Fibroblast of gingiva (primary cell): ENCODE measurements around the gene ELAVL4.

ENCODE experiments used
- DNase-seq: peaks from one replicate; pipeline ENCODE4 v3.0.0-alpha.2; 2011; ENCODE audit warnings: low read depth

The ELAVL4 gene

GRCh38 chr1:50180367-50180766, 71.6 kb downstream of the ELAVL4 start:
- DNase-seq = no peak

- DNase-seq = no peak
These were observed 72.4 kb downstream of the ELAVL4 start for GRCh38 chr1:50181027-50181663.

DNA sequence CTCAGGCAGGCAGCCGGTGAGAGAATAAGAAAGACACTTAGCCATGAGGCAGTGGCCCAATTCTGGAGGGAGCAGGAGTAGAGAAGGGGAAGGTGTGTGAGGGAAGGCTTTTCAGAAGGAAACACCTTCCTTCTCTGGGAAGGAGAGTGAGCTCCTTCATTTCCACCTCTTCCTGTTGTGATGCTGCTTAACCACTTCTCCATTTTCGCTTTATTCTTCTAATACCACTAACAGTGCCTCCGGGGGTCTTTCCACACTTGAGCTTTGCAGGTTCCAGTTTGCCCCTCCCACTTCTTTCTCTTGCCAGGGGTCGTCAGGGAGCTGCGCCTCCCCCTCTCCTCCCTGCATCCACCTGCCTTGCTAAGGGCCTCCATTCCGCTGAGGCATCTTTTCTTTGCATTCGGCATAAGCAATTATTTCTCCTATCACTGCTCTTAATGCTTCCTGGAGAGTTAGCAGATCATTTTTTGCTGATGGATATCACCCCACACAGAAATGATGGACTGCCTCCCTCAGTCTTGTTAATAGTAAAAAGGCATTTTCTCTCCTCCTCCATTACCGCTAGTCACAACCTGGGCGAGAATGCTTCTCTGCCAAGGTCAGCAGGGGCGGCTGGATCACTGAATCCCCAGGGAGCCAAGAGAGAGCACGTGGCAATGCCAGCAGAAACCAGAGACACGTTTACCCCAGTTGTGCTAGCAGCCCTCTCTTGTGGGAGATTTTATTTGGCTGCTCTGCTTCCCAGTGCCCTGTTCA, 74.8 kb downstream of the ELAVL4 start:
- no peak for DNase-seq

DNA sequence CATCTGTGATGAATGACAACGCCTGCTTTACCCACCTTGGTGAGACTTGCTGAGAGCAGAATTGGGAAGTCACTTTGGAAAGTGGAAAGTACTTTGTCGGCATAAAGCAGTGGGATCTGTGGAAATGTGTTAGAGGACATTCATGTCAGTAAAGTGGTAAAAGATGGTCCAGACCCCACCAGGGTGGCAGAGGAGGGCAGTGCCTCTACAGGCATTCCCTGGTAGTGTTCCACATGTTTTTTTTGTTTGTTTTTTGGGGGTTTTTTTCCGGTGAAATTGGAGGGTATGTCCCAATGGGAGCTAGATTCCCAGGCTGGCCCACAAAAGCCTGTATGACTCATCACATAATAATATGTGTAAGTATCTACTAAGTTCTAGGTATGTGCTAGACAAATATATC, 80.6 kb downstream of the ELAVL4 start:
- no peak for DNase-seq

- DNase-seq = no peak
These were observed 84.3 kb downstream of the ELAVL4 start for GRCh38 chr1:50193002-50193401.

- no peak for DNase-seq
These were observed 86.5 kb downstream of the ELAVL4 start for GRCh38 chr1:50195205-50195604.

DNA sequence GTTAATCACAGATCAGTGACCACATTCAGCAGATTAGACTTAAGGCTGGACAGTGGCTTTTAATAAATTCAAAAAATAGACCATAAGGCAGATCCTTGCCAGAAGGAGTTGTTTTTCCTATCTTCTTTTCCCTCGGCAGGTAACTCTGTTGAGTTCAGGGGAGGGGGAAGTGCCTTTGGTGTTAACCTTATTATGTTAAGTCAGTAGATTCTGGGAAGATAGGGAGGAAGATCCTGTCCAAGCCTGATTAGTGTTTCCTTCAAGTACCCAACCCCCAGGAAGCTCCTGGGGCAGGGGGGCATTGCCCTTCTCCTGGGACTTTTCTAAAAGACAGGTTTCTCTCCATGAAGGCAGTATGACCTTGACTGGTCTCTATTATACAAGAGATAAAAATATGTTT, 87.4 kb downstream of the ELAVL4 start:
- no peak for DNase-seq

DNA sequence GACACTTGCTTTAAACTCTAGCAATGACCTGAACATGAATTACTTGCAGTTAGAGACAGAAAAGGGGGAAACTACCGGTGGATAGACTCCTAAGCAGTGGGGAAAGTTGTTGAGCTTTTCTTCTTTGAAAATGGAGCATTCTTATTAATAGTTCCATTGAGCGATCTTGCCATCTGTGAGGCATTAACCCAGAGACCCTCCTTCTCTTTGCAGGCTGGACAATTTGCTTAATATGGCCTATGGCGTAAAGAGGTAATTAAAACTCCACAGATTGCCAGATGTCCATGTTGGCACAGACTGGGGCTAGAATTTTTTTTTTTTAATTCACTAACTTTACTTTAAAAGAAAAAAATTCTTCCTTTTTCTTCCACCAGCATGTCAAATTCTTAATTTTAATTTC, 88.5 kb downstream of the ELAVL4 start:
- DNase-seq = no peak

DNA sequence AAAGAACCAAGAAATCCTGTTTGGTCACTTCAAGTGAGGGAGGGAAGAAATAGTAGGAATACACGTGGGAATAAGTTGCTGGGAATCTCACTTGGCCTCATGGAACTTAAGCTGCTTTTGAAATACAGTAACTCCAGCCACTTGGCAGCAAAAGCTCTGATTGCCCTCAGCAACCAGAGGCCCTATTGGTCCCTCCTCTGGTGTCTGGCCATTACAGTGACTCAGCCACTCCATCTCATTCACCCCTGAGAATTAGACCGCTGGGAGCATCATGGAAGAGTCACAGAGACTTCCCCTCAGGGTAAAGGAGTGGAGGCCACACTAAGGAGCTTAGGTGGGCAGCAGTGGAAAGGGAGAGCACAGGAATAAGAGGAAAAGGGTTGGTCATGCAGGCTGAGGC, 99.6 kb downstream of the ELAVL4 start:
- peak; percentile 17 for DNase-seq

DNA sequence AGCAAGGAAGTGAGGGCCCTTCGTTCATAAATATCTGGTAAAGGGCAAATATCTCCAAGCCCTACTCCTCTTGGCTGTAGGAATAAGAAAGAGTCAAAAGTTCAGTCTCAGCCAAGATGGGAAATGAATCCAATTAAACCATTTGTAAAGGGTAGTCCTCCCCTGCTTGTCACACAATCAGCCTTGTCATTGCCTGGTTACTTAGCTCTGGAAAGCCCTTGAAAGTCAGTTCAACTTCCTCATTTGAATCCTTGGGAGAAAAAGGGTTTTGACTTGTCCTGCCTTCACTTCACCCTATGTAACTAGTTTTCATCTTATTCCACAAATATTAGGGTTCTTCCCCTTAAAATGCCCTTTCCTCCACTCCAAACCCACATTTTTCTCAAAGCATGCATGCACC, 100.0 kb downstream of the ELAVL4 start:
- no peak for DNase-seq

GRCh38 chr1:50209749-50210148, 101.0 kb downstream of the ELAVL4 start:
- no peak for DNase-seq

DNA sequence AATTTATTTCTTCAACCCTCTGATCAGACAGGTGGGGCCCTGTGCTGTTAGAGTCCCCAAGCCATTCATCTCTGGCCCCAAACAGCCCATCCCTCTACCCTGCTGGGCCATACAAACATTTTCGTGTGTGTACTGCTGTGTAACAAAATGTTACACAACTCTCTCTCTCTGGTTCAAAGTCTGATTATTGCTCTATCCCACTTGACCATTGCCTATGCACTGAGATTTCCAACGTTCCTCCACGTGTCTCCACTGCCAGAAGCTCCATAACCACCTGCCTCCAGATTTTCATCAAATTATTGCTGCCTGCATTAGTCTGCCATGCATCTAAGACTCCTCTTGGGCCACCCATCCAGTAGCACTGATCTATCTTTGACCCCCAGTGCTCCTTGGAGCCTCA, 104.8 kb downstream of the ELAVL4 start:
- no peak for DNase-seq

DNA sequence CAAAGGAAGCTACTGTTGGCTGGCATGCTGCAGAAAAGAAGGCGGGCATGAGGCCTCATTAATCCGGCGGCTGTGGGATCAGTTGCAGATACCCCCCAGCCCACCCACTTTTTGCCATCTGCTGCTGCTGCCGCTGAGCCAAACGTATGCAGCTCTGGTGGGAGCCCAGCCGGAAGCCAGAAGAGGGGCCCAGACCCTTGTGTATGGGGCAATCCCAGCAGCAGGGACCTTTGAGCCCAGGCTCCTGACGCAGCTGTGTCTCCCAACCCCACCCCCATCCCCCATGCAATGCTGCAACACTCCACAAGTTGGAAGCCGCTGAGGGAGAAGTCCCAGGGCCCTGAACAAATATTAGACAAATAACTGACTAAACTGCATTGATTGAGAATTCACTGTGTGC, 106.0 kb downstream of the ELAVL4 start:
- no peak for DNase-seq

DNA sequence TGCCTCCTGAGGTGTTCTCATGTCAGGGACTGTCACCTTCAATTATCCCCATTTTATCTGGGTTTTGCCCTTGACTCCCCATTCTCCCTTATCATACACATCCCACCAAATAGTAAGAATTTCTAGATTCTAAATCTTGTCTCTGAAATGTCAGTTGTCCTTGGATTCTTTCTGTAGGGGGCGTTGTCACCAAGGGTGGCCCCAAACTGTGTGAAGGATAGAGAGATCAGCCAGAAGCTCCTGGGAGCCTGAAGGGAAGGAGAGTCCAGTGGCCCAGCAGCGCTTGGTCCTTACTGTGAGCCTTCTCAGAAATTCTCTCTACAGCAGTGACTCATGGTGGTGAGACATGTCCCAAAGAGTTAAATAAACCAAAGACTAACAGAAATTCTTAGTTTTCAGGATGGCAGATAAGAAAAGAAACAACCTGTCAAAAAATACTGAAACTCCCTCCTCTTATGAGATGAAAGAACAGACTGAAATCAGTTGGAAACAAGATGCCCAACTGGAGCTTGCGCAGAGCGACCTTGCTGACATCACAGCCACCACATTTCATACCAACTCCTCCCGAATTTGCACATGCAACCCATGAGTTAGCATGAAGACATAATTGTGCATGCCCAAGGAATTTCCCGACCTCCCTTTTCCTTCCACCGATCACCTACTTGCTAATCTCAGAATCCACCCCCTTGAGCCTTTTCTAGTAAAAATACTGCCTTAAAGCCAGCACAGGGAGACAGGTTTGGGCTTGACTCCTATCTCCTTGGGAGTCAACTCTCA, 109.8 kb downstream of the ELAVL4 start:
- DNase-seq = no peak

DNA sequence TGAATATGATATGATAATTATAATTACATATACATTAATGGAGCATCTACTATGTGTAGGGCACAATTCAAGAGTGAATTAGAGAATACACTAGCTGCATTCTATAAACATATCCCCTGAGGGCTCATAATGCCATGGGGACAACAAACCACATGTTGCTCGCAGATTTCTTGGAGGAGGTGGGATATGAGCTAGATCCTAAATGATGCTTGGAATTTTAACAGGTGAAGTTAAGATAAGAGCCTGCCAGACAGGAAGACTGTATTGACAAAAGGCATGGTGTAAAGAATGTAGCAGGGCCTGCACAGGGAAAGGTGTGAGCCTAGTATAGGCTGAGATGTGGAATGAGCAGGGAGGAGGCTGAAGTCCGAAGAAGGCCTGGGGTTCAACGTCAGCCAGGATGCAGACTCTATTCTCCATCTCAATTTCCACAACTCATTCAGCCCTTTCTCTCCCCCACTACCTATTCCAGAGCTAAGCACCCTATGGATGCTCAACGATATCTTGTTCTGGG, 120.2 kb downstream of the ELAVL4 start:
- DNase-seq = no peak

GRCh38 chr1:50231209-50231608, 122.5 kb downstream of the ELAVL4 start:
- DNase-seq = no peak

DNA sequence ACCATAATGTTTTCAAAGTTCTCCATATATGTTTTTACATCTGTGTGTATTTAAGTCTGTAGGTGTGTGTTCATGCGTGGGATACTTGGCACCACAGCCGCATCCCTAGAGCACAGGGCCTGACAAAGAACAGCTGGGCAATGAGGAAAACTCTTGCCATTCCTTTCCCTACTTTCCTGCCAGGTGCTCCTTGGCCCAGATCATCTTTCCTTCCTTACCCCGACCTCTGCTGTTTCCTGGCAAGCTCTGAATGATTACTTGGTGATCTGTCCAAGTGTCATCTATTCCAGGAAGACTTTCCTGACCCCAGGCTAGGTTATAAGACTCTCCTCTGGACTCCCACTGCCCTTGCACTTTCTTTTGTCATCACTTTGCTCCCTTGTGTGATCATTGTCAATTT, 123.6 kb downstream of the ELAVL4 start:
- no peak for DNase-seq

DNA sequence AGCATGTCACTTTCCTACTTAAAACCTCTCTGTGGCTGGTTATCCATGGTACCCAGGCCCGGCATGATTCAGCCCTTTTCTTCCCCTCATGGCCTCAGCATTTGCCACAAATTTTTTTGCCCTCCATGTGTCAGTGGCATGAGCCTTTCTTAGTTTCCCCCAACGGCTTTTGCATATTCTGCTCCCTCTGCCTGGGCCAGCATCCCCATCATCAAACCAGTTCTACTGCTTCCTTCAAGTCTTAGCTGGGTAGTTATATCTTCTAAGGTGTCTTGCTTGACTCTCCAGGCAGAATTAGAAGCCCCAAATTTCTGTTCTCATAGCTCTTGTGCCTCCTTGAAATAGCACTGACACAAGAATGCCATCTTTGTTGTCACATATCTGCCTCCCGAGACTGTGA, 127.9 kb downstream of the ELAVL4 start:
- DNase-seq = no peak

GRCh38 chr1:50237056-50237455, 128.3 kb downstream of the ELAVL4 start:
- DNase-seq = no peak

DNA sequence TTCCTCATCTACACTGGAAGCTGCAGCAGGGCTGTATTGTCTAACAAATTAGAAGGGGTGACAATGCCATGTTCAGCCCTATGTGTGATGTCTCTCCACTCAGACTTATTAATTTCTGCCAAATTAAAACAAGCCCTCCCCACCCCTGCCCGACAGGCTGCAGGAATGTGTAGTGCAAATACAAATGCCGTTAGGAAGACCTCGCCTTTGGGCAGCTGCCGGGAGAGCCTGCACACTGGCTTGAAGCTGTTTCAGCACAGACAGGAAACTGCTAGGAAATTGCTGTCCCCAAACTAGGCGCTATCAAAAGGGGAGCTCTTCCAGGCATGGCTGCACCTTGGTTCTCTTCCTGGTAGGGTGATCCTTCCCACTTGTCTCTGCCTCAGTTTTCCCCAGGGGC, 135.2 kb downstream of the ELAVL4 start:
- DNase-seq = no peak

DNA sequence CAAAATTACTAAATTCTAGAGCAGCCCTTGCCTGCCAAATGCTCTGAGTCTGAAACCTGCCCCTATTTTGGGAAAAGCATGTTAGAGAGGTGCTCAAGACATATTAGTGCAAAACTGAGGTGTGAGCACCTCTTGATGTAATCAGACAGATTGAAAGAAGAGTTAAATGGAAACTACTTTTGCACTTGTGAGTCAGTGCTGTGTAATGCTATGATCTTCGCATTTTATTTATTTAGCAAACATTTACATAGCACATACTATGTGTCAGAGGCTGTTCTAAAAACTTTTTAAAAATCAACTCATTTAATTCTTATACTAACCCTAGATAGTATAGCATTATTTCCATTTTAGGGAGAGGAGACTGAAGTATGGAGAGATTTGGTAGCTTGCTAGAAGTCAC, 138.1 kb downstream of the ELAVL4 start:
- no peak for DNase-seq

DNA sequence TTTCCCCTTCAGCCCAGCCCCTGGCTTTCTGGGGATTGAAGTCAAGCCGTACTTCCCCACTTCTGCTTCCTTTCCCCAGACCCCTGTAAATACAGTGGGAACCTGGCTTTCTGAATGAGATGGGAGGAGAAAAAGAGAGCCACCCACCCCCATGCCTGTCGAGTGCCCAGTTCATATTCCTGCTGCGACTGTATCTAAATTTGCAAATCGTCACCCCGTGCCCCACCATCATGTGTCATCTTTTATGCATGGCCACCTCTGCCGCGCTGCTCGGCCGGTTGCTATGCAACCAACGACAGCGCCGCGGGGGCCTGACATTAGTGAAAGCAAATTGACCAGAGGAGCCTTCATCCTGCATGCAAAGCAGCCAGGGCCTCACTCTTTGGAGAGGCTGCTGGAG, 143.0 kb downstream of the ELAVL4 start:
- DNase-seq = no peak

DNA sequence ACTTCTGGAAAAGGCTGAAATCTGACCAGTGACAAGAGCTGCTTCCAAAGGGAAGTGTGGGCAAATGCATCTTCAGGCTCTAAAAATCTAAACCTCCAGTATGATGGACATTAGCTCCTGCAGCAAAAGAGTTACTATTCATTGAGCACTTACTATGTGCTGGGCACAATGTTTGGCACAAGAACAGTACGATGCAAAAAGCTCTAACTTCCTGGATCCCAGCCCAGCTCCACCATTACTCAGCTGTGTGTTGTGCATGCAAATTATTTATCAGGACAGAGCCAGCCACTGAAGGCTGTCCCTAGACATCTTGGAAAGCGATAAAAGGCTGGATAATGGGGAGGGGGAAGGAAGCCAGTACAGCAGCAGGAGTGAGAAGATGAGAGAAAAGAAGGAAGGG, 143.5 kb downstream of the ELAVL4 start:
- DNase-seq = no peak
